Body of pancreas (tissue), 4 donors: ENCODE data around the gene TMEM208. TPM values are rescaled to one million over a fixed set of nuclear protein-coding genes. Genes with fewer than 3 reads are reported as not detected.

Experiments
- ATAC-seq: fragments of 150-250 bp; one replicate; pipeline ENCODE4 v1.9.1; 2016
- DNase-seq, 4 donors: peaks; one replicate each; pipeline ENCODE4 v3.0.0-alpha.2; 2019
- H3K27ac ChIP-seq, 4 donors: fragments of 200-600 bp; sonication (generic); 1 replicate in 3 of 4; 2 replicates in 1 of 4; pipeline versions ENCODE4 v1.5.1 to v1.6.1; 2016 to 2019; ENCODE audit warnings: mild to moderate bottlenecking in 1 of 4, mixed read lengths in 1 of 4, moderate library complexity in 1 of 4
- H3K27me3 ChIP-seq, 2 donors: fragments of 200-600 bp; sonication (generic); one replicate each; pipeline ENCODE4 v1.6.0; 2016; ENCODE audit warnings: mild to moderate bottlenecking in 1 of 2
- H3K36me3 ChIP-seq, 2 donors: fragments of 200-600 bp; sonication (generic); replicated peaks in 1 of 2; 2 replicates each; pipeline ENCODE4 v1.5.1; 2016; ENCODE audit warnings: low read depth in 2 of 2; ENCODE audit not compliant: insufficient read depth in 1 of 2
- H3K4me1 ChIP-seq: fragments of 200-600 bp; sonication (generic); one replicate; pipeline ENCODE4 v1.6.0; 2016
- H3K4me3 ChIP-seq, 2 donors: fragments of 200-600 bp; sonication (generic); 1 replicate in 1 of 2; 2 replicates in 1 of 2; pipeline ENCODE4 v1.5.1; 2016 to 2019
- H3K9me3 ChIP-seq, 3 donors: fragments of 200-600 bp; sonication (generic); 1 replicate in 2 of 3; 2 replicates in 1 of 3; pipeline ENCODE4 v1.5.1; 2016
- POLR2A ChIP-seq, 3 donors: fragments of 450-650 bp; IDR thresholded peaks; one replicate each; pipeline ENCODE4 v1.6.1; 2016; ENCODE audit warnings: antibody characterized with exemption in 3 of 3, mild to moderate bottlenecking in 2 of 3
- WGBS, 2 donors: methylation state at CpG; one replicate each; pipeline ENCODE4 v1.1.5; 2017; 5-methylcytosine and 5-hydroxymethylcytosine counted together
- intact Hi-C: fragments of 100-400 bp; cut with DNase I; formaldehyde crosslinking; loops from one replicate; pipeline ENCODE4 v1.15.1; 2023
- total RNA-seq, 2 donors: library from RNA; depleted of rRNA; stranded (reverse); fragments of >200 nt; gene quantifications; one replicate each; pipeline ENCODE4 v1.1.0, GENCODE V29; 2016
- TF ChIP-seq, protein P1 (sequence below), 7 experiments: fragments of 450-650 bp in 4 of 7; fragments of 200-600 bp in 3 of 7; sonication (generic) in 3 of 7; IDR thresholded peaks; one replicate each; pipeline ENCODE4 v1.5.1; 2016 to 2019; ENCODE audit warnings: antibody characterized with exemption in 7 of 7

Gene TMEM208
- total RNA-seq, 2 donors from 2014 or later = 35.8 to 48.1 TPM

- TF ChIP-seq POLR2A (IDR thresholded peaks at IDR 0.05) = no peak
- TF ChIP-seq, protein P1, sequence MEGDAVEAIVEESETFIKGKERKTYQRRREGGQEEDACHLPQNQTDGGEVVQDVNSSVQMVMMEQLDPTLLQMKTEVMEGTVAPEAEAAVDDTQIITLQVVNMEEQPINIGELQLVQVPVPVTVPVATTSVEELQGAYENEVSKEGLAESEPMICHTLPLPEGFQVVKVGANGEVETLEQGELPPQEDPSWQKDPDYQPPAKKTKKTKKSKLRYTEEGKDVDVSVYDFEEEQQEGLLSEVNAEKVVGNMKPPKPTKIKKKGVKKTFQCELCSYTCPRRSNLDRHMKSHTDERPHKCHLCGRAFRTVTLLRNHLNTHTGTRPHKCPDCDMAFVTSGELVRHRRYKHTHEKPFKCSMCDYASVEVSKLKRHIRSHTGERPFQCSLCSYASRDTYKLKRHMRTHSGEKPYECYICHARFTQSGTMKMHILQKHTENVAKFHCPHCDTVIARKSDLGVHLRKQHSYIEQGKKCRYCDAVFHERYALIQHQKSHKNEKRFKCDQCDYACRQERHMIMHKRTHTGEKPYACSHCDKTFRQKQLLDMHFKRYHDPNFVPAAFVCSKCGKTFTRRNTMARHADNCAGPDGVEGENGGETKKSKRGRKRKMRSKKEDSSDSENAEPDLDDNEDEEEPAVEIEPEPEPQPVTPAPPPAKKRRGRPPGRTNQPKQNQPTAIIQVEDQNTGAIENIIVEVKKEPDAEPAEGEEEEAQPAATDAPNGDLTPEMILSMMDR (IDR thresholded peaks at IDR 0.05) = no peak
- H3K4me3 ChIP-seq = no peak overlapping the region
- H3K4me1 ChIP-seq = no peaks in the 10 kb centered on the region
- WGBS, 2 donors = 87 to 92% methylated on average over 12 of the region's 12 CpGs
- ATAC-seq = no peak
- no peak for DNase-seq
- H3K36me3 ChIP-seq = no peaks in the 10 kb centered on the region
- H3K27ac ChIP-seq = no peak overlapping the region
- intact Hi-C loops = no loop called here
- H3K9me3 ChIP-seq = no peaks in the 10 kb centered on the region
- no peaks in the 10 kb centered on the region for H3K27me3 ChIP-seq
These were observed 32.8 kb downstream of the TMEM208 start for GRCh38 chr16:67259705-67260104.

GRCh38 chr16:67260426-67261063, 33.6 kb downstream of the TMEM208 start:
- ATAC-seq = peak; percentile 62
- WGBS, 2 donors = 64 to 77% methylated on average over 4 of the region's 4 CpGs
- Histone ChIP-seq H3K9me3 (no peaks in the 10 kb centered on the region), H3K4me1 (no peaks in the 10 kb centered on the region), H3K27ac (no peak overlapping the region), H3K36me3 (no peaks in the 10 kb centered on the region), H3K4me3 (no peak overlapping the region), H3K27me3 (no peaks in the 10 kb centered on the region)
- peak in 3 of 4 donors; percentile 54 to 61 (median 58) for DNase-seq
- no peak for TF ChIP-seq POLR2A (IDR thresholded peaks at IDR 0.05)
- TF ChIP-seq, protein P1 (IDR thresholded peaks at IDR 0.05) = peak in 6 of 7 experiments; percentile 8 to 58 (median 48)
- intact Hi-C loops = no loop called here

DNA sequence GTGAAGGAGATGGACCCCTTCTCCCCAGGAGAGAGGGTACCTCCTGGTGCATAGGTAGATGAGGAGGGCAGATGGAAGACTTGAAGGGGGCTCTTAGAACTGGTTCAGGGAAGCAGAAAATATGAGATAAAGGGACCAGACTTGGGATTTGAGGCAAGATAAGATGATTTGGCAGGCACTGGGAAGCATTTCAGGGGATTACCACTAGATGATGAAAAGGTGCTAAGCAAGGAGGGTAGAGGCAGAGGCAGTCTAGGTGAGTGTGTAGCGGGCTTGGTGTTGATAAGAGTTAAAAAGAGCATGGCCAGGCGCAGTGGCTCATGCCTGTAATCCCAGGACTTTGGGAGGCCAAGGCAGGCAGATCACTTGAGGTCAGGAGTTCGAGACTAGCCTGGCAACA, 36.3 kb downstream of the TMEM208 start:
- Histone ChIP-seq H3K36me3 (no peaks in the 10 kb centered on the region), H3K27me3 (no peaks in the 10 kb centered on the region), H3K27ac (no peak overlapping the region), H3K4me3 (no peak overlapping the region), H3K9me3 (no peaks in the 10 kb centered on the region), H3K4me1 (no peaks in the 10 kb centered on the region)
- no peak for ATAC-seq
- DNase-seq = no peak
- intact Hi-C loops = no loop called here
- 72 to 76% methylated on average over 3 of the region's 3 CpGs for WGBS, 2 donors
- no peak for TF ChIP-seq POLR2A (IDR thresholded peaks at IDR 0.05)
- TF ChIP-seq, protein P1 (IDR thresholded peaks at IDR 0.05) = no peak

DNA sequence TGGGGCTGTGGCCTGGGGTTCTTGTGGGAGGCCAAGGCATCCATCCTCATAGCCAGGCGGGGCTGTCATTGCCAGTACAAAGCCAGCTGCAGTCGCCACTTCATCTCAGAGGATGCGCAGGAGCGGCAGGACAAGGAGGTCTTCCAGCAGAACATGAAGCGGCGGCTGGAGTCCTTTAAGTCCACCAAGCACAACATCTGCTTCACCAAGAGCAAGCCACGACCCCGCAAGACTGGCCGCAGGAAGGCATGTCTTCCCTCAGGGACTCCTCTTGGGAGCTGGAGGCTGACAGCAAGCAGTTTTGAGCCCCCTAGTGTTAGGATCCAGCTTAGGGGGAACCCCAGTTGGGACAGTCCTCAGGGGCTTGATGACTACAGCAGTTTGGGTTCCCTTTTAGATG, 37.3 kb downstream of the TMEM208 start:
- no peaks in the 10 kb centered on the region for H3K27me3 ChIP-seq
- H3K4me3 ChIP-seq = no peak overlapping the region
- no peaks in the 10 kb centered on the region for H3K36me3 ChIP-seq
- WGBS, 2 donors = 76 to 84% methylated on average over 7 to 9 of the region's 9 CpGs
- intact Hi-C loops = no loop called here
- TF ChIP-seq, protein P1 (IDR thresholded peaks at IDR 0.05) = no peak
- TF ChIP-seq POLR2A (IDR thresholded peaks at IDR 0.05) = no peak
- H3K9me3 ChIP-seq = no peaks in the 10 kb centered on the region
- H3K27ac ChIP-seq = no peak overlapping the region
- ATAC-seq (no peak), DNase-seq (no peak)
- no peaks in the 10 kb centered on the region for H3K4me1 ChIP-seq

- WGBS, 2 donors = 82 to 88% methylated on average over 3 to 5 of the region's 5 CpGs
- DNase-seq (no peak), ATAC-seq (no peak)
- Histone ChIP-seq H3K9me3 (no peaks in the 10 kb centered on the region), H3K27ac (no peak overlapping the region), H3K36me3 (no peaks in the 10 kb centered on the region), H3K4me3 (no peak overlapping the region), H3K27me3 (no peaks in the 10 kb centered on the region), H3K4me1 (no peaks in the 10 kb centered on the region)
- TF ChIP-seq POLR2A (IDR thresholded peaks at IDR 0.05) = no peak
- TF ChIP-seq, protein P1 (IDR thresholded peaks at IDR 0.05) = no peak
- intact Hi-C loops = no loop called here
These were observed 37.9 kb downstream of the TMEM208 start for GRCh38 chr16:67264866-67265265.
